Psoas muscle (tissue), 8 donors: Measurements from ENCODE around the gene FBLIM1. TPM values are rescaled to one million over a fixed set of nuclear protein-coding genes. Genes with fewer than 3 reads are reported as not detected.
A peak's percentile ranks its signal among the peaks of the same experiment; 100 is the strongest.

Source experiments
- ATAC-seq, 4 donors: fragments of 200-7000 bp; cut with Tn5 transposase; one replicate each; pipeline ENCODE4 v1.9.1; 2020; ENCODE audit warnings: moderate library complexity in 3 of 4, mild to moderate bottlenecking in 2 of 4
- DNase-seq, 2 donors: peaks; one replicate each; pipeline ENCODE4 v3.0.0-alpha.2; 2020
- H3K27ac ChIP-seq: fragments of 200-600 bp; one replicate; pipeline ENCODE4 v1.8.0; 2022
- H3K27me3 ChIP-seq, 3 donors: fragments of 200-600 bp in 1 of 3; one replicate each; pipeline versions ENCODE4 v1.6.1 to v1.8.0; 2013 to 2022; ENCODE audit warnings: low read length in 2 of 3, mild to moderate bottlenecking in 2 of 3, moderate library complexity in 1 of 3; ENCODE audit not compliant: insufficient read depth in 3 of 3
- H3K36me3 ChIP-seq, 2 donors: fragments of 200-600 bp in 1 of 2; one replicate each; pipeline versions ENCODE4 v1.6.1 to v1.8.0; 2013 to 2022; ENCODE audit warnings: low read depth in 1 of 2, mild to moderate bottlenecking in 1 of 2, moderate library complexity in 1 of 2; ENCODE audit not compliant: insufficient read depth in 1 of 2
- H3K4me1 ChIP-seq: fragments of 200-600 bp; one replicate; pipeline ENCODE4 v1.8.0; 2022
- H3K4me3 ChIP-seq: fragments of 200-600 bp; one replicate; pipeline ENCODE4 v1.8.0; 2022; ENCODE audit warnings: mild to moderate bottlenecking
- H3K9me3 ChIP-seq: fragments of 200-600 bp; one replicate; pipeline ENCODE4 v1.8.0; 2022
- CTCF ChIP-seq: fragments of 200-600 bp; IDR thresholded peaks from one replicate; pipeline ENCODE4 v1.8.0; 2022; ENCODE audit warnings: antibody characterized with exemption
- WGBS, 3 donors: extraction: QIAGEN DNeasy Blood & Tissue Kit; methylation state at CpG; one replicate each; pipeline versions ENCODE4 v1.1.6 to v1.1.7; 2013; 5-methylcytosine and 5-hydroxymethylcytosine counted together
- intact Hi-C, 2 donors: fragments of 100-400 bp; cut with DNase I; formaldehyde crosslinking; loops; one replicate each; pipeline versions ENCODE4 v1.11.0 to v1.14.2; 2022
- polyA plus RNA-seq, 3 donors: library from polyadenylated mRNA; stranded (reverse); fragments of 200-250 nt; gene quantifications; one replicate each; pipeline ENCODE4 v1.2.3, GENCODE V29; 2013
- total RNA-seq, 4 donors: library from RNA; stranded (reverse); fragmentation: NEBNext Ultra II Directional in 2 of 4; extraction: Animal tissue kit (Norgen Biotek cat#: 25700) in 2 of 4; gene quantifications; one replicate each; pipeline versions ENCODE4 v1.2.1 to v1.2.4, GENCODE V29; 2021 to 2023
- donor health status: healthy with polysubstance abuse.
- donor health status: DM: no; HTN: no; CAD: no; lungs with moderate emphysema.
- donor health status: Bipolar disorder and iron deficiency.
- donor health status: healthy.
- donor health status: DM: yes; HTN: yes; CAD: no.
- donor health status: DM: no; HTN: no; CAD: no.
- donor health status: DM: no; HTN: no; CAD: no.
- donor health status: DM: yes; HTN: yes; CAD: no.

The FBLIM1 gene
- total and polyA plus RNA-seq, 7 donors = 2.5 to 11.3 (median 2.9) TPM

- no peak for TF ChIP-seq CTCF
- intact Hi-C loops = loop anchor here (5.0 kb wide), 2 partner anchors 153 to 208 kb away; partner anchors contain the start of gene DNAJC16 (in 1 of the 2)
- Histone ChIP-seq H3K4me1 (peaks cover 19% of the 10 kb centered on the region), H3K4me3 (no peak overlapping the region), H3K36me3 (peaks cover 0 to 50% of the 10 kb centered on the region in 2 donors), H3K27ac (peak overlapping the region; percentile 95), H3K27me3 (no peaks in the 10 kb centered on the region), H3K9me3 (no peaks in the 10 kb centered on the region)
- DNase-seq = peak in 1 of 2 donors; percentile 58
- peak; percentile 10 to 27 (median 14) for ATAC-seq
- 42 to 49% (median 45%) methylated on average over 11 to 12 of the region's 12 CpGs for WGBS, 3 donors
Observed at GRCh38 chr1:15735304-15736037, 23.1 kb upstream of the FBLIM1 start.

- Histone ChIP-seq H3K27ac (peak within 1 kb of the TSS; percentile 95), H3K4me1 (peaks cover 23% of the 10 kb centered on the region), H3K4me3 (peak within 1 kb of the TSS; percentile 70), H3K36me3 (peaks cover 0 to 42% of the 10 kb centered on the region in 2 donors), H3K27me3 (no peaks in the 10 kb centered on the region), H3K9me3 (no peaks in the 10 kb centered on the region)
- ATAC-seq = peak; percentile 86 to 90 (median 88)
- peak; percentile 86 to 95 for DNase-seq
- intact Hi-C loops = loop anchor here (5.0 kb wide), 2 partner anchors 154 to 209 kb away; partner anchors contain the start of gene DNAJC16 (in 1 of the 2)
- TF ChIP-seq CTCF = no peak
- WGBS, 3 donors = 28 to 50% (median 32%) methylated on average over 32 to 35 of the region's 35 CpGs
Observed at GRCh38 chr1:15736038-15736891, 22.3 kb upstream of the FBLIM1 start, which contains the start of gene SLC25A34. SLC25A34 (plus strand) TSS chr1:15736258; CDS start chr1:15736486, 228 bp downstream.

GRCh38 chr1:15736892-15737261 is 21.7 kb upstream of the FBLIM1 start:
- no peaks in the 10 kb centered on the region for H3K27me3 ChIP-seq
- peaks cover 0 to 36% of the 10 kb centered on the region in 2 donors for H3K36me3 ChIP-seq
- TF ChIP-seq CTCF = no peak
- H3K27ac ChIP-seq = peak overlapping the region; percentile 95
- DNase-seq = peak in 1 of 2 donors; percentile 58
- H3K4me3 ChIP-seq = peak overlapping the region; percentile 70
- peaks cover 23% of the 10 kb centered on the region for H3K4me1 ChIP-seq
- no peaks in the 10 kb centered on the region for H3K9me3 ChIP-seq
- ATAC-seq = peak in 3 of 4 donors; percentile 2 to 30 (median 12)
- WGBS, 3 donors = 22 to 26% (median 25%) methylated on average over 6 of the region's 6 CpGs
- intact Hi-C loops = loop anchor here (5.0 kb wide), 2 partner anchors 155 to 210 kb away; partner anchors contain the start of gene DNAJC16 (in 1 of the 2)

DNA sequence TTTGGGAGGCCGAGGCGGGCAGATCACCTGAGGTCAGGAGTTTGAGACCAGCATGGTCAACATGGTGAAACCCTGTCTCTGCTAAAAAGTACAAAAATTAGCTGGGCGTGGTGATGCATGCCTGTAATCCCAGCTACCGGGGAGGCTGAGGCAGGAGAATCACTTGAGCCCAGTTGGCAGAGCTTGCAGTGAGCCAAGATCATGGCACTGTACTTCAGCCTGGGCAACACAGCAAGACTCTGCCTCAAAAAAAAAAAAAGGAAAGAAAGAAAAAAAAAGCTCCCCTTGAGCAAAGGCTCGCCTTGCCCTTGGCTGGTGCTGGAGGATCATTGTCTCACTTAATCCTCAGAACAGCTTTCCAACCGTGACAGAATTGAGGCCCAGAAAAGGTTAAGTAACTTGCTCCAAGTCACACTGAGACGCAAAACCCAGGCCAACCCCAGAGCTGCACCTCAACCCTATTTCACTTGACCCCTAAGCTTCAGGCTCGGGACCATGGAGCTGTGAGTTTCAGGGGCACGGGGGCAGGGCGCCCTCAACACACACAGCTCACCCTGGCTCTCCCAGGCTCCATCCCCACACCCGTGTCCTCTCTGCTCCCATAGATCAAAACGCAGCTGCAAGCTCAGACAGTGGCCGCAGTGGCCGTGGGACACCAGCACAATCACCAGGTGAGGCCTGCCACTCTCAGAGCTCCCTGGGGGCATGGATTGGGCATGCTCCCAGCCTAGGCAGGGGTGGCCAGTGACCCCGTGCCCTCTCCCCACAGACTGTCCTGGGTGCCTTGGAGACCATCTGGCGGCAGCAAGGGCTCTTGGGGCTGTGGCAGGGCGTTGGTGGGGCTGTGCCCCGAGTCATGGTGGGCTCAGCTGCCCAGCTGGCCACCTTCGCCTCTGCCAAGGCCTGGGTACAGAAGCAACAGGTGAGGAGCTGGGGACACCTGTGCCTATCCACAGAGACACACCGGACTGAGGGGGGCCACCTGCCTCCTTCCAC is 21.0 kb upstream of the FBLIM1 start:
- intact Hi-C loops = loop anchor here (5.0 kb wide), 2 partner anchors 155 to 210 kb away; partner anchors contain the start of gene DNAJC16 (in 1 of the 2)
- TF ChIP-seq CTCF = no peak
- Histone ChIP-seq H3K27me3 (no peaks in the 10 kb centered on the region), H3K4me1 (peaks cover 23% of the 10 kb centered on the region), H3K27ac (peak overlapping the region; percentile 95), H3K9me3 (no peaks in the 10 kb centered on the region), H3K4me3 (peak overlapping the region; percentile 70), H3K36me3 (peaks cover 0 to 28% of the 10 kb centered on the region in 2 donors)
- DNase-seq = peak in 1 of 2 donors; percentile 57
- no peak for ATAC-seq
- 32 to 46% (median 36%) methylated on average over 19 to 20 of the region's 20 CpGs for WGBS, 3 donors
